DMS 273 treated with DMSO at 0.1 percent for 48 hours (cell line): Measurements from ENCODE around the gene TRIM8.
"Not testable (repeated sequence)": the region's sequence is repeated elsewhere in the genome, so short reads cannot be mapped to it uniquely, and the experiment has no call there.

Source experiments
- DNase-seq: peaks from one replicate; lab custom pipeline; 2025; lab: John Stamatoyannopoulos, UW

The TRIM8 gene

DNA sequence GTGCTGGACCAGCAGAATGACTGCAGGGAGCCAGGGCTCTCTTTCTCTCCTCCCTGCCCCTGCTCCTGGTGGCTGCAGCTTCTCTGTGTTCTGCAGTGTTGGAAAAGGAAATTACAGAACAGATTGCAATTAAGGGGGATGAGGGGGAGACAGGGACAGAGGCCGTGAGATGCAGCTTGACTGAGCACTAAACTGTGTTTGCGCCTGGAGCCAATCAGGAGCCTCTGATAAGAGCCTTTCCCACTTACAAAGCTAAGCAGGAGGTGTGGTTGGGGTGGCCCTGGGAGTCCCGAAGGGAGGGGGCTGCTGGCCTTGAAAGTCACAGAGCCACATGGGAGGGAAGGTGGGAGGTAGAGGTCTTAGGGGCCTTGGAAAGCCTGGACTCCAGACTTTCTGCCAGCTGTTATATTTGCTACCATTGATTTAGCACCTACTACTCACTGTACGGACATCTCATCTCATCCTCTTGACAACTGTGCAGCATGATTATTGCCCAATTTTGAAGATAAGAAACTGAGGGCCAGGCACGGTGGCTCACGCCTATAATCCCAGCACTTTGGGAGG is 26.7 kb downstream of the TRIM8 start:
- no peak for DNase-seq

- no peak for DNase-seq
Observed at GRCh38 chr10:102673236-102673818, 29.0 kb downstream of the TRIM8 start.

DNA sequence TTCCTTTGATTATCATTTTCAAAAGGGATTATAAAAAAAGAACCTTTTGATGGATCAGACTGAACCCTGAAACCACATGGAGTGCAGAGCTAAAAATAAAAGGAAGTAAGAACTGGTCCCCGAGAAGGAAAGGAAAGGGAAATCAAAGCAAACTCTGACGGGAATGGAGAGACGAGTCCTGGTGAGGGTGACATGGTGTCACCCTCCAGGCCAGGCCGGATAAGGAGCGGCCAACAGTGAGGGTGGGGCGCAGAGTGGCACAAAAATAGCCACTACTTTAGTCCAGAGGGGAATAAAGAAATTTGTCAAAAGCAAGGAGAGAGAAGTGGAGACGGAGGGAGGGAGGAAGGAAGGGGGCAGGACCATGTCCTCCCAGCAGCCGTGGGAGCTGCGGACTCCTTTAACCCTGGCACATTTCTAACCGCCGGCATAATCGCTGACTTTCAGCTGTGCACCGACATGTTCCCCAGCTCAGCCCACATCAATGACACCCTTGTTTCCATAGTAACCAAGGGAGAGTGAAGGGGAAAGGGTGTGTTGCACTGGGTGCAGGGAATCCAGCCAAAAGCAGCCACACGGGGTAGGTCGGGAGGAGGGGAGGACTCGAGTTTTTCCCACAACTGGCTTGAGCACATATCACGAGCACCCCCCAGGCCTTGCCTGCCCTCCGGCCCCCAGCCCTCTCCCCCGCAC is 29.7 kb downstream of the TRIM8 start:
- DNase-seq = no peak

GRCh38 chr10:102674566-102674965 is 30.3 kb downstream of the TRIM8 start:
- DNase-seq = no peak

- no peak for DNase-seq
Observed at GRCh38 chr10:102675011-102675665, 30.9 kb downstream of the TRIM8 start.

GRCh38 chr10:102675666-102676533 is 31.6 kb downstream of the TRIM8 start:
- DNase-seq = no peak

DNA sequence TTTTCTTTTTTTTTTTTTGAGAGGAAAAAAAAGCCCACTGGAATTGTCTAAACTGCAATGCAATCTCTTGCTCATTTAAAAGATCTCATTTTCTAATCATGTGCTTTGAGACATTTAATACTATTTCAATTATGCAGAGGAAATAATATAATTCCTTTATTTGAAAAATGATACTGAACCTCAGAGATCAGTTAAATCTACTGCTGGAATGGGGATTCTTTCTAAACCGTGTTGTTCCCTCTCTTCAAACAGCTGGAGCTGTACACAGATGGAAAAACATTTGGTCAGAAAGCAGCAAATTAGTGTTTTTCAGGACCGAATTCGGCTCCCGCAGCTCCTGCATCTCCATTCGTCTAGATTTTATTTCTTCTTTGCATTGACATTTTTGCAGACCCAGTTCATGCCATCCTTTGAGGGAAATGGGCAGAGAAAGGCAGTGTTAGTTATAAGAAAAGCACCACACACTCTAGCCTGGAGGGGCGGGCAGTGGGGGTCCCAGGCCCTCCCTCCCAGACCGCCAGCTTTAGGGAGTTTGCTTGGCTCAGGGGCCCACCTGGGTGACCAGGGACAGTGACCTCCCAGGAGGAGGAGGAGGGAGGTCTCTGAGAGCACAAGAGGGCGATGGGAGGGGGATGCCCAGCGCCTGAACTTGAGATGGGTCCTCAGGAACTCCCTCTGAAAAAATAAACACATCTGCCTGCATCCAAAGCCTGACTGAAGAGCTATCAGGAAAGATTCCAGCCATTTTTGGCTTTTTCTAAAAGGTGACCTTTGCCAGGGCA is 32.4 kb downstream of the TRIM8 start:
- DNase-seq = no peak

DNA sequence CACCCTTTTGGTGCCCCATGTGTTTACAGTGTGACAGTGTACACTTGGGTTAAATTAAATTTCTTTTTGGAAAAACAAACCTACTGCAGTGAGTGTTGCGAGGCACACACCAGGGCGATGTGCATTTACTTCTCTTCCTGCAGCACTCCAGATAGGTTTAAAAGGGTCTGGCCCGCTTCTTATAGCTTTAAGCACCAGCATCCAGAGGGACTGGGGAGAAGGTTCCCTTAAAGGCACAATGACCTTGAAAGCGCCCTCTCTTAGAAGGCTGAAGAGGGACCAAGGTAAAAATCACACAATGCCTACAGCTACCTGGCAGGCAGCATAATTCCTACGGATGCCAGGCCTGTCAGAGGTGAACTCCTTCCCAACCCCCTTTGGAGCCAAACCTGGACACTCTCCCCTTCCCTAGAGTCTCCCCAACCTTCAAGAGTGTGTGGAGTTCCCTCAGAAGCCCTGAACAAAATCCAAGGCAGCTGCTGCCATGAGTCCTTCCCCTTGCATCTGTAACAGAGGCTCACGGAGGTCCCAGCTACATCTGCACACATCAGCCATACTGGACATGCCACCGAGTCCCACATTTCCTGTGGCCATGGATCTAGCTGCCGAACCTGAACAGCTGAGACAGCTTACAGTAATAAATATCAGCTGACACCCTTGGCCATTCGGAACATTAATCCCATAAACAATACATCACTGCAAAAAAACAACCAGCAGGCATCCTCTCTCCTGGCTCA is 33.2 kb downstream of the TRIM8 start:
- no peak for DNase-seq

DNA sequence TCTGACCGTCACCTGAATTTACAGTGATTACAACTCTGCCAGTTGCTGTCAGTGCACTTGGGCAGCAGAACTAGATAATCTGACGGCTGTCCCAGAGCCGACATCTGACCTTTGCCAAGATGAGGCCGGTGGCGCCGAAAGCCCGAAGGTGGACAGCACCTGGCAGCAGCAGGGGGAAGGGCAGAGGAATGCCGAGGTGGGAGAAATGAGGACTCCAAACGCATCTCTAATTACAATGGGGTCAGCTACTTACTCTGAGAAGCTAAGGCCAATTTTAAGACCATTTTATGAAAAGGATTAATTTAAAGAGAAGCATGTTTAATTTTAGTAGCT is 33.8 kb downstream of the TRIM8 start:
- no peak for DNase-seq

DNA sequence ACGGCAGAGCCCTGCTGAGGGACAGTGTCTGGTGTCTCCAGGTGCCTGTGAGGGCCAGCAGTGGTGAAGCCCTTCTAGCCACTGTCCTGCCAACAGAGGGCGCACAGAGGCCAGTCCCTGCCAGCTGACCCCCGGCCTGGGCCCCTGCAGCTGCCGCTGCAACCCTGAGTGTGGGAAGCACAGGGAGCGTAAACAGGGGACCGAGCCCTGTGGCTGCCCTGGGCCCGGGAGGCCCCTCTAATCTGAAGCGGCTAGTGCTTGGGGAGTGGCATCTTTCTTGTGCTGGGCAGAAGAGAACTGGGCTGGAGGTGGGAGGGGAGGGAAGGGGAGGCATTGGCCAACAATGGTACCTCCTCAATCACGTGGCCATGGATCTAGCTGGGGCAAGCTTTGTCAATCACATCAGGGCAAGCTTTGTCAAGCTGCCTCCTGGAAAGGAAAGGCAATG is 34.6 kb downstream of the TRIM8 start:
- no peak for DNase-seq

- no peak for DNase-seq
Observed at GRCh38 chr10:102679596-102679995, 35.3 kb downstream of the TRIM8 start.

DNA sequence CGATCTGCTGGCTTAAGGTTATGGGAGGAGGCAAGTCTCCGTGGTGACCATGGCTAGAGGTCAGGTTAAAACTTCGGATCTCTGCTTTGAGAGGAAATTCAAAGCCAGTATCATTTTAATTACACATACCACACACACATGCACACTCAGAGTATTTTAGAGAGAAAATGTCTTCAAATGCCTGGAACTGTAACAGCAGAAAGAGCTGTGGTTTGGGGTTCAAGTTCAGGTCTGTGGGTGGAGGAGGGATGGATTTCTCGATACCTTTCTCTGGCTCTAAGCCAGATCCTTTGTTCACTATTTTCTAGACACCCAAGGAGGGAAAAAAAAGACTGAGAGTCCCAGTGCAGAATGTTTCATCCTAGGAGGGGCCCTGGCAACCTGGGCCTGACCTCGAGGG is 37.4 kb downstream of the TRIM8 start:
- no peak for DNase-seq

DNA sequence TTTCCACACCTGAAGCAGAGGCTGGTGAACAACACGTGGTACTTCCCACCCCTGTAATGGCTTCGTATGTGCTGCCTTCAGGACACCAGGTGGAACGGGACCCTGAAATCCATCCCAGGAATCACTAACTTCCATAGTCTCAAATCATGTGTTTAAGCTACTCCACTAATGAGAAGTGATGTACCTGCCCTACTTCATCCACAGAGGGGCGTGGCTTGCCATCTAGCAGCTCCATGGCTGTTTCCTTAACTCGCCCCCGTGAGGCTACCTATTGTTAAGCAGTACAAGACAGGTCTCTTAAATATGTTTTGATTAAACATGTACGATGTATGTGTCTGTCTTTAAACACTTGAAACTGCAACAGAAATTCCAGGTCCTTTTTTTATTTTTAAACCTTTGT is 38.1 kb downstream of the TRIM8 start:
- no peak for DNase-seq

DNA sequence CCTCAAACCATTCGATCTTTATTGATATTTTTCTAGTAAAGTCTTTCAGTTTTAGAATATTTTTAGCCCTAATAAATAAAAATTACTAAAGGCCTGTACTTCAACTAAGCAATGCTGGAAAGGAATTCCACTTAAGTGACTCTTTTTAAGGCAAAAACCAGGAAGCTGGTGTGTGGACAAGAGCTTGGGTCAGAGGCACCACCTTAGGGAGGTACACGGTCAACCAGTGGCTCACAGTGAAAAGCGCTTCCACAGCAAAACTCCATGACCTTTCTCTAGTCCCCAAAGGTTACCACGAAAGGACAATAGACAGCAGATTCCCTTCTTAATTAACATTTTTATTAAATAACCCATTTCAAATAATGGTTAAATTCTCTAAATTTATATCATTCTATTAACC is 38.7 kb downstream of the TRIM8 start:
- DNase-seq = no peak

GRCh38 chr10:102683736-102684135 is 39.5 kb downstream of the TRIM8 start:
- DNase-seq = no peak

GRCh38 chr10:102691285-102692066 is 47.2 kb downstream of the TRIM8 start:
- no peak for DNase-seq

DNA sequence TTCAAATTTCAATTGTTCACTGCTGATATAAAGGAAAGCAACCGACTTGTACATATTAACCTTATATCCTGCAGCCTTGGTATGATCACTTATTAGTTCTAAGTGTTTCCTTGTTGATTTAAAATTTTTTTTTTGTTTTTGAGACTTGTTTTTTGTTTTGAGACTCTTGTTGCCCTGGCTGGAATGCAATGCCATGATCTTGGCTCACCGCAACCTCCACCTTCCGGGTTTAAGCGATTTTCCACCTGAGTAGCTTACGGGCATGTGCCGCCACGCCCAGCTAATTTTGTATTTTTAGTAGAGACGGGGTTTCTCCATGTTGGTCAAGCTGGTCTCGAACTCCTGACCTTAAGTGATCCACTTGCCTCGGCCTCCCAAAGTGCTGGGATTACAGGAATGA is 51.1 kb downstream of the TRIM8 start:
- DNase-seq = not testable (repeated sequence)

- no peak for DNase-seq
Observed at GRCh38 chr10:102696736-102697135, 52.5 kb downstream of the TRIM8 start.

DNA sequence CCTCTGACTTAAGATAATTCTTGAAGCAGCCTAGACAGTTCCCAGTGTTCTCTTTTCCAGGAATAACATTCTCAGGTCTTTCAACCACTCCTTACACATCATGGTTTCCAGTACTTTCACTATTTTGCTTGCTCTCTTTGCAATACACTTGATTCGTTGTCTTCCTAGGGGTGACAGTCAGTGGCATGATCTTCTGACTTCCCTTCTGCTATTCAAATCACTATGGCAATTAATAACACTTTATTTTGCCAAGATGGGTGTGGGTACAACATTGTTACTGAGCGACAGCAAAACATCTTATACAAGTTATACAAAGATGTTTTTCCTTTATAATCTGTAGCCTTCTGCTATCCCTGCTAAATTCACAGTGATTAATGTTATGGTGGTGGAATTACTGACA is 54.6 kb downstream of the TRIM8 start:
- no peak for DNase-seq

DNA sequence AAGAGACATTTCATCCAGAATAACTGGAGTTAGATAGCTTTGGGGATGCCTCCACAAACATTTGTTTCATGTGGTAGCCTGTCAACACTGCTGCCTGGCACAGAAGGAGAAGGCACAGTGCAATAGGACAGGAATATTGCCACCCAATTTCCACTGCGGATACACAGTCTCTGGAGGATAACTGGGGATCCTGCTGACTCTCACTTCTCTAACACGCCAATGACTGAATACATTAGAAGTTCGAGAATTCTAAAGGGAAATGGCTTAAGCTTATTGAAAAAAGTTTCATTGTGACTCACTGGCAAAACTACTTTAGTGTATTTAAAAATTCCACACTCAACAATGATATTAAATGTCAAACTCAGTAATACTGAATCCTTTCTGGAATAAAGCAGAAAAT is 57.0 kb downstream of the TRIM8 start:
- no peak for DNase-seq
